Spinal cord (tissue), 10 donors: ENCODE measurements around the gene WAPL. TPM values are rescaled to one million over a fixed set of nuclear protein-coding genes. Genes with fewer than 3 reads are reported as not detected.

Experiments
- DNase-seq, 6 donors: peaks; one replicate each; pipeline versions ENCODE4 v3.0.0 to v3.0.0-alpha.2; 2013 to 2015; ENCODE audit warnings: low spot score in 6 of 6, low read depth in 4 of 6
- H3K27ac ChIP-seq: one replicate; pipeline ENCODE4 v1.5.1; 2013; ENCODE audit warnings: low read depth, low read length, control low read depth
- H3K27me3 ChIP-seq: one replicate; pipeline ENCODE4 v1.6.1; 2013; ENCODE audit warnings: low read length; ENCODE audit not compliant: control insufficient read depth, insufficient read depth
- H3K36me3 ChIP-seq: one replicate; pipeline ENCODE4 v1.6.1; 2013; ENCODE audit warnings: low read length; ENCODE audit not compliant: control insufficient read depth, insufficient read depth
- H3K4me1 ChIP-seq: one replicate; pipeline ENCODE4 v1.6.1; 2013; ENCODE audit warnings: low read length; ENCODE audit not compliant: control insufficient read depth, insufficient read depth
- H3K4me3 ChIP-seq: one replicate; pipeline ENCODE4 v1.5.1; 2013; ENCODE audit warnings: low read depth, low read length, control low read depth
- H3K9me3 ChIP-seq: one replicate; pipeline ENCODE4 v1.6.1; 2013; ENCODE audit warnings: low read length; ENCODE audit not compliant: control insufficient read depth, insufficient read depth
- WGBS: methylation state at CpG from one replicate; pipeline ENCODE4 v1.1.5; 2013; ENCODE audit warnings: missing lambda C conversion rate; ENCODE audit not compliant: insufficient coverage; 5-methylcytosine and 5-hydroxymethylcytosine counted together
- polyA plus RNA-seq, 2 donors: library from polyadenylated mRNA; unstranded; fragments of 120-200 nt; gene quantifications; one replicate each; pipeline ENCODE4 v1.2.1, GENCODE V29; 2013; ENCODE audit not compliant: insufficient read length in 2 of 2
- small RNA-seq: library from RNA; depleted of rRNA; stranded (forward); fragments of <200 nt; gene quantifications from one replicate; pipeline ENCODE3, GENCODE V24; 2014; ENCODE audit warnings: low replicate concordance
- total RNA-seq, 2 donors: library from RNA; depleted of rRNA in 1 of 2; stranded (reverse); fragments of 120-200 nt in 1 of 2; fragments of >200 nt in 1 of 2; gene quantifications; one replicate each; pipeline versions ENCODE4 v1.2.3 to v1.2.4, GENCODE V29; 2013 to 2014
- donor health status: healthy.

Gene WAPL
- total and polyA plus RNA-seq, 4 donors, result 25.2 to 57.0 (median 35.6) TPM

DNA sequence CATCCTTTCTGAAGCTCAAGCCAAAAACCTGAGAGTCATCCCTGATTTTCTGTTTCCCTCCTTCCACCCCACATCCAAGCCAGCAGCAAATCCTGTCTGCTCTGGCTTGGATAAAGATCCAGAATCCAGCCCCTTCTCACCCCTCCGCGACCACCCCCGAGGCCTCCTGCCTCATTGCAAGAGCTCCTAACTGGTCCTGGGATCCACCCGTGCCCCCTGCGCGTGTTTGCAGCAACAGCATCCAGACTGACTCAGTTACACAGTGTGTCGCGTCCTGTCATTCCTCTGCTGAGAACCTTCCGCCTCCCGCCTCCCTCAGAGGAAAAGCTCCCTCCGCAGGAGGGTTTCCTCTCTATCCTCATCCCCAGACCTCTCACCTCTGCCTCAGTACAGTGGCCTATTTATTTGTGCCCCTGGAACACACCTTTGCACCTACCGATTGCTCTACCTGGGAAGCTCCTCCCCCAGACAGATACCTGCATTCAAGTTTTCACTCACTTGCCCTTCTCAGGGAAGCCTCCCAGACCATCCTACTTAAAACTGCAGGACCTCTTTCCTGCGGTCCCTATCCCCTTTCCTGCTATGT lies 133.4 kb downstream of the WAPL start:
- Histone ChIP-seq H3K4me1 (peaks cover 12% of the 10 kb centered on the region), H3K27ac (no peak overlapping the region), H3K36me3 (no peaks in the 10 kb centered on the region), H3K9me3 (no peaks in the 10 kb centered on the region), H3K27me3 (peaks cover 25% of the 10 kb centered on the region), H3K4me3 (no peak overlapping the region)
- DNase-seq, result no peak
- WGBS, result 46% methylated on average over 12 of the region's 13 CpGs

- H3K9me3 ChIP-seq, result no peaks in the 10 kb centered on the region
- peaks cover 12% of the 10 kb centered on the region for H3K4me1 ChIP-seq
- no peak overlapping the region for H3K27ac ChIP-seq
- DNase-seq, result no peak
- no peak overlapping the region for H3K4me3 ChIP-seq
- H3K27me3 ChIP-seq, result peaks cover 25% of the 10 kb centered on the region
- WGBS, result 55% methylated on average over 6 of the region's 7 CpGs
- H3K36me3 ChIP-seq, result no peaks in the 10 kb centered on the region
Observed at GRCh38 chr10:86387178-86387794, 134.3 kb downstream of the WAPL start.

- H3K36me3 ChIP-seq, result no peaks in the 10 kb centered on the region
- H3K4me3 ChIP-seq, result no peak overlapping the region
- peaks cover 23% of the 10 kb centered on the region for H3K27me3 ChIP-seq
- 83% methylated on average over 1 of the region's 3 CpGs for WGBS
- H3K4me1 ChIP-seq, result peaks cover 12% of the 10 kb centered on the region
- DNase-seq, result no peak
- H3K27ac ChIP-seq, result no peak overlapping the region
- no peaks in the 10 kb centered on the region for H3K9me3 ChIP-seq
Observed at GRCh38 chr10:86385806-86386205, 135.8 kb downstream of the WAPL start.

Small RNA genes within 50 kb of the gene (small RNA-seq; reads per million reads assigned to genes)
- gene RNU6-780P, result not detected

Other genes with a start within 250 kb of the WAPL start
- 10 to 100 TPM in 1 of 2 donors, 1 to 10 TPM in 1; 7.6 to 14.6 TPM for gene GRID1, start 155.0 kb downstream of the WAPL start, total RNA-seq
- 10 to 100 TPM; 29.8 to 30.1 TPM for gene GRID1, start 155.0 kb downstream of the WAPL start, polyA plus RNA-seq
- gene OPN4, start 132.8 kb upstream of the WAPL start, total RNA-seq, result not detected
- gene OPN4, start 132.8 kb upstream of the WAPL start, polyA plus RNA-seq, result under 1 TPM in 1 of 2 donors, not detected in 1; 0.17 TPM
- gene LDB3, start 146.7 kb upstream of the WAPL start, total RNA-seq, result 1 to 10 TPM in 1 of 2 donors, under 1 TPM in 1; 0.66 to 1.7 TPM
- gene LDB3, start 146.7 kb upstream of the WAPL start, polyA plus RNA-seq, result 1 to 10 TPM; 3.1 to 4.3 TPM
- 10 to 100 TPM; 83.9 to 84.0 TPM for gene BMPR1A, start 234.8 kb upstream of the WAPL start, total RNA-seq
- gene BMPR1A, start 234.8 kb upstream of the WAPL start, polyA plus RNA-seq, result 10 to 100 TPM; 38.1 to 42.9 TPM